Measurements from ENCODE around the gene PIP4K2A. TPM values are rescaled to one million over a fixed set of nuclear protein-coding genes. Genes with fewer than 3 reads are reported as not detected.

The PIP4K2A gene
- total and polyA plus RNA-seq, 2 of the 13 experiments (the other 11 are each of a cell fraction or from before 2014, with no cell fraction given), result 9.1 to 22.6 TPM

DNA sequence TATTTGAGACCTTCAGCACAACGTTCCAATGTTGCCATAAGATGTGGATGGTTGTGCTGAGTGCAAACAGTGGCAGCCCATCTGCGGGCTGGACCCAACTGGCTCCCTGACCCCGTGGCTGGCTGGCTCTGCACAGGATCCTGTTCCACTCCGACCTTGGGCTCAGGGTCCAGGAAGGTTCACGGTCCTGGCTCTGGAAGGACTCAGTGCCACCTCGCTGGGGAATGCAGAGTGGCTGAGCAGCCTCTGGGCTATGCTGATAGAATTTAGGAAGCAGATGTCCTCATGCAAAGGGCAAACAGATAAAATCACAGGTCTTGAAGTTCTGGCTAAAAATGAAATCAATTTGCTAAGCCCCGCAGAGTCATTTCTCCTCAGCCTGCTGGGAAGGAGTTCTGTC, 171.6 kb downstream of the PIP4K2A start:
- Histone ChIP-seq H3K4me3 (replicated peaks in 1 of 3; ENCODE audit: insufficient read depth in 1 of 3, low read depth in 2 of 3, low read length in 3 of 3) (no peak overlapping the region), H3K36me3 (replicated peaks in 1 of 2; ENCODE audit: control insufficient read depth in 1 of 2, insufficient read depth in 2 of 2, low read length in 2 of 2) (peaks cover 12 to 37% of the 10 kb centered on the region in 2 experiments; a peak in 4 of 5 replicates), H2AFZ (ENCODE audit: low read length) (no peak overlapping the region), H4K20me1 (ENCODE audit: insufficient read depth, low read length) (no peaks in the 10 kb centered on the region), H3K27ac (ENCODE audit: extremely low read length, insufficient read depth, low read length) (no peak overlapping the region), H3K4me2 (ENCODE audit: low read depth, low read length) (no peak overlapping the region), H3K9me3 (ENCODE audit: low read length) (no peaks in the 10 kb centered on the region), H3K4me1 (ENCODE audit: insufficient read depth, low read length) (peaks cover 13% of the 10 kb centered on the region), H3K27me3 (ENCODE audit: control insufficient read depth in 1 of 2, insufficient read depth in 2 of 2, low read length in 2 of 2) (no peaks in the 10 kb centered on the region), H3K9ac (ENCODE audit: insufficient read depth, low read depth, low read length) (no peak overlapping the region), H3K79me2 (ENCODE audit: insufficient read depth, low read length) (no peaks in the 10 kb centered on the region)
- POLR2A ChIA-PET, result no interaction called here
- BruUV-seq (replicated peaks), result no TSS peak
- 33% methylated on average over 7 of the region's 7 CpGs for WGBS (ENCODE audit: low lambda C conversion rate)
- peak; percentile 89 for ATAC-seq
- in situ Hi-C loops (cut with HindIII; ENCODE audit: extremely low pct_ligation_motif_present, low pct_unique_long_range_greater_than_20kb), result no loop called here
- no peak for FAIRE-seq
- no peak for DNase-seq (ENCODE audit: low spot score)
- intact Hi-C loops (cut with micrococcal nuclease; ENCODE audit: unreplicated experiment), result no loop called here
- CTCF ChIA-PET (ENCODE audit: low intra/inter-chr PET ratio, low total read pairs), result no interaction called here
- peak; percentile 55 for TF ChIP-seq POGZ (CRISPR knock-in tag; IDR thresholded peaks at IDR 0.05)
- TF ChIP-seq SNAPC2 (CRISPR knock-in tag; IDR thresholded peaks at IDR 0.05), result no peak
- TF ChIP-seq NCOA2 (CRISPR knock-in tag; IDR thresholded peaks at IDR 0.05), result no peak
- no peak for TF ChIP-seq CEBPB (IDR thresholded peaks at IDR 0.05; ENCODE audit: borderline replicate concordance, low read depth, low read length)
- TF ChIP-seq, protein P1, sequence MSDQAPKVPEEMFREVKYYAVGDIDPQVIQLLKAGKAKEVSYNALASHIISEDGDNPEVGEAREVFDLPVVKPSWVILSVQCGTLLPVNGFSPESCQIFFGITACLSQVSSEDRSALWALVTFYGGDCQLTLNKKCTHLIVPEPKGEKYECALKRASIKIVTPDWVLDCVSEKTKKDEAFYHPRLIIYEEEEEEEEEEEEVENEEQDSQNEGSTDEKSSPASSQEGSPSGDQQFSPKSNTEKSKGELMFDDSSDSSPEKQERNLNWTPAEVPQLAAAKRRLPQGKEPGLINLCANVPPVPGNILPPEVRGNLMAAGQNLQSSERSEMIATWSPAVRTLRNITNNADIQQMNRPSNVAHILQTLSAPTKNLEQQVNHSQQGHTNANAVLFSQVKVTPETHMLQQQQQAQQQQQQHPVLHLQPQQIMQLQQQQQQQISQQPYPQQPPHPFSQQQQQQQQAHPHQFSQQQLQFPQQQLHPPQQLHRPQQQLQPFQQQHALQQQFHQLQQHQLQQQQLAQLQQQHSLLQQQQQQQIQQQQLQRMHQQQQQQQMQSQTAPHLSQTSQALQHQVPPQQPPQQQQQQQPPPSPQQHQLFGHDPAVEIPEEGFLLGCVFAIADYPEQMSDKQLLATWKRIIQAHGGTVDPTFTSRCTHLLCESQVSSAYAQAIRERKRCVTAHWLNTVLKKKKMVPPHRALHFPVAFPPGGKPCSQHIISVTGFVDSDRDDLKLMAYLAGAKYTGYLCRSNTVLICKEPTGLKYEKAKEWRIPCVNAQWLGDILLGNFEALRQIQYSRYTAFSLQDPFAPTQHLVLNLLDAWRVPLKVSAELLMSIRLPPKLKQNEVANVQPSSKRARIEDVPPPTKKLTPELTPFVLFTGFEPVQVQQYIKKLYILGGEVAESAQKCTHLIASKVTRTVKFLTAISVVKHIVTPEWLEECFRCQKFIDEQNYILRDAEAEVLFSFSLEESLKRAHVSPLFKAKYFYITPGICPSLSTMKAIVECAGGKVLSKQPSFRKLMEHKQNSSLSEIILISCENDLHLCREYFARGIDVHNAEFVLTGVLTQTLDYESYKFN (CRISPR knock-in tag; conservative IDR thresholded peaks at IDR 0.05), result 0 out of 2 replicates have a peak, but pooled peaks have one; percentile 21
- TF ChIP-seq, protein P2, sequence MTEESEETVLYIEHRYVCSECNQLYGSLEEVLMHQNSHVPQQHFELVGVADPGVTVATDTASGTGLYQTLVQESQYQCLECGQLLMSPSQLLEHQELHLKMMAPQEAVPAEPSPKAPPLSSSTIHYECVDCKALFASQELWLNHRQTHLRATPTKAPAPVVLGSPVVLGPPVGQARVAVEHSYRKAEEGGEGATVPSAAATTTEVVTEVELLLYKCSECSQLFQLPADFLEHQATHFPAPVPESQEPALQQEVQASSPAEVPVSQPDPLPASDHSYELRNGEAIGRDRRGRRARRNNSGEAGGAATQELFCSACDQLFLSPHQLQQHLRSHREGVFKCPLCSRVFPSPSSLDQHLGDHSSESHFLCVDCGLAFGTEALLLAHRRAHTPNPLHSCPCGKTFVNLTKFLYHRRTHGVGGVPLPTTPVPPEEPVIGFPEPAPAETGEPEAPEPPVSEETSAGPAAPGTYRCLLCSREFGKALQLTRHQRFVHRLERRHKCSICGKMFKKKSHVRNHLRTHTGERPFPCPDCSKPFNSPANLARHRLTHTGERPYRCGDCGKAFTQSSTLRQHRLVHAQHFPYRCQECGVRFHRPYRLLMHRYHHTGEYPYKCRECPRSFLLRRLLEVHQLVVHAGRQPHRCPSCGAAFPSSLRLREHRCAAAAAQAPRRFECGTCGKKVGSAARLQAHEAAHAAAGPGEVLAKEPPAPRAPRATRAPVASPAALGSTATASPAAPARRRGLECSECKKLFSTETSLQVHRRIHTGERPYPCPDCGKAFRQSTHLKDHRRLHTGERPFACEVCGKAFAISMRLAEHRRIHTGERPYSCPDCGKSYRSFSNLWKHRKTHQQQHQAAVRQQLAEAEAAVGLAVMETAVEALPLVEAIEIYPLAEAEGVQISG (CRISPR knock-in tag; IDR thresholded peaks at IDR 0.05), result no peak
- TF ChIP-seq, protein P3, sequence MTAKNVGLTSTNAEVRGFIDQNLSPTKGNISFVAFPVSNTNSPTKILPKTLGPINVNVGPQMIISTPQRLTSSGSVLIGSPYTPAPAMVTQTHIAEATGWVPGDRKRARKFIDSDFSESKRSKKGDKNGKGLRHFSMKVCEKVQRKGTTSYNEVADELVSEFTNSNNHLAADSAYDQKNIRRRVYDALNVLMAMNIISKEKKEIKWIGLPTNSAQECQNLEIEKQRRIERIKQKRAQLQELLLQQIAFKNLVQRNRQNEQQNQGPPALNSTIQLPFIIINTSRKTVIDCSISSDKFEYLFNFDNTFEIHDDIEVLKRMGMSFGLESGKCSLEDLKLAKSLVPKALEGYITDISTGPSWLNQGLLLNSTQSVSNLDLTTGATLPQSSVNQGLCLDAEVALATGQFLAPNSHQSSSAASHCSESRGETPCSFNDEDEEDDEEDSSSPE (CRISPR knock-in tag; IDR thresholded peaks at IDR 0.05), result no peak
- TF ChIP-seq, protein P4, sequence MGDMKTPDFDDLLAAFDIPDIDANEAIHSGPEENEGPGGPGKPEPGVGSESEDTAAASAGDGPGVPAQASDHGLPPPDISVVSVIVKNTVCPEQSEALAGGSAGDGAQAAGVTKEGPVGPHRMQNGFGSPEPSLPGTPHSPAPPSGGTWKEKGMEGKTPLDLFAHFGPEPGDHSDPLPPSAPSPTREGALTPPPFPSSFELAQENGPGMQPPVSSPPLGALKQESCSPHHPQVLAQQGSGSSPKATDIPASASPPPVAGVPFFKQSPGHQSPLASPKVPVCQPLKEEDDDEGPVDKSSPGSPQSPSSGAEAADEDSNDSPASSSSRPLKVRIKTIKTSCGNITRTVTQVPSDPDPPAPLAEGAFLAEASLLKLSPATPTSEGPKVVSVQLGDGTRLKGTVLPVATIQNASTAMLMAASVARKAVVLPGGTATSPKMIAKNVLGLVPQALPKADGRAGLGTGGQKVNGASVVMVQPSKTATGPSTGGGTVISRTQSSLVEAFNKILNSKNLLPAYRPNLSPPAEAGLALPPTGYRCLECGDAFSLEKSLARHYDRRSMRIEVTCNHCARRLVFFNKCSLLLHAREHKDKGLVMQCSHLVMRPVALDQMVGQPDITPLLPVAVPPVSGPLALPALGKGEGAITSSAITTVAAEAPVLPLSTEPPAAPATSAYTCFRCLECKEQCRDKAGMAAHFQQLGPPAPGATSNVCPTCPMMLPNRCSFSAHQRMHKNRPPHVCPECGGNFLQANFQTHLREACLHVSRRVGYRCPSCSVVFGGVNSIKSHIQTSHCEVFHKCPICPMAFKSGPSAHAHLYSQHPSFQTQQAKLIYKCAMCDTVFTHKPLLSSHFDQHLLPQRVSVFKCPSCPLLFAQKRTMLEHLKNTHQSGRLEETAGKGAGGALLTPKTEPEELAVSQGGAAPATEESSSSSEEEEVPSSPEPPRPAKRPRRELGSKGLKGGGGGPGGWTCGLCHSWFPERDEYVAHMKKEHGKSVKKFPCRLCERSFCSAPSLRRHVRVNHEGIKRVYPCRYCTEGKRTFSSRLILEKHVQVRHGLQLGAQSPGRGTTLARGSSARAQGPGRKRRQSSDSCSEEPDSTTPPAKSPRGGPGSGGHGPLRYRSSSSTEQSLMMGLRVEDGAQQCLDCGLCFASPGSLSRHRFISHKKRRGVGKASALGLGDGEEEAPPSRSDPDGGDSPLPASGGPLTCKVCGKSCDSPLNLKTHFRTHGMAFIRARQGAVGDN (CRISPR knock-in tag; IDR thresholded peaks at IDR 0.05), result peak; percentile 30
- TF ChIP-seq HNF4A (CRISPR knock-in tag; IDR thresholded peaks at IDR 0.05), result peak; percentile 78
- no peak for TF ChIP-seq RBFOX2 (IDR thresholded peaks at IDR 0.05; ENCODE audit: low read depth, low read length)
- TF ChIP-seq ZNF484 (CRISPR knock-in tag; IDR thresholded peaks at IDR 0.05; ENCODE audit: borderline replicate concordance, low read depth), result no peak
